Activated CD8-positive, alpha-beta T cell treated with anti-CD3 and anti-CD28 coated beads, Interleukin-2, amount 10 ng/mL, durations not matched to agents 7 days and 5 days (primary cell): ENCODE results near the gene HMGB1. TPM values are rescaled to one million over a fixed set of nuclear protein-coding genes. Genes with fewer than 3 reads are reported as not detected.
"Not testable (repeated sequence)": the region's sequence is repeated elsewhere in the genome, so short reads cannot be mapped to it uniquely, and the experiment has no call there.

Source experiments
- ATAC-seq: fragments of 150-1000 bp; cut with Tn5 transposase; one replicate; pipeline ENCODE4 v1.10.0; 2021; ENCODE audit warnings: moderate library complexity
- CTCF ChIA-PET: fragments of 350-600 bp; sonication (Branson Sonifier 250); formaldehyde crosslinking; loops from one replicate; lab custom pipeline; 2021; ENCODE audit warnings: antibody characterized with exemption; lab: Charles Lee
- POLR2A ChIA-PET: fragments of 350-600 bp; sonication (Branson Sonifier 250); formaldehyde crosslinking; loops from one replicate; lab custom pipeline; 2021; ENCODE audit warnings: antibody characterized with exemption; lab: Charles Lee
- DNase-seq: peaks from one replicate; pipeline ENCODE4 v3.0.0-alpha.2; 2020
- H3K27ac Mint-ChIP-seq: one replicate; pipeline ENCODE4 v1.8.0; 2021; ENCODE audit warnings: mild to moderate bottlenecking, mixed read lengths
- H3K27me3 Mint-ChIP-seq: one replicate; pipeline ENCODE4 v1.8.0; 2021; ENCODE audit warnings: low read depth, mixed read lengths
- H3K36me3 Mint-ChIP-seq: one replicate; pipeline ENCODE4 v1.8.0; 2021; ENCODE audit warnings: low read depth, mixed read lengths
- H3K4me1 Mint-ChIP-seq: one replicate; pipeline ENCODE4 v1.8.0; 2021; ENCODE audit warnings: low read depth, mixed read lengths
- H3K4me3 Mint-ChIP-seq: one replicate; pipeline ENCODE4 v1.8.0; 2021; ENCODE audit warnings: mild to moderate bottlenecking, mixed read lengths
- H3K9me3 Mint-ChIP-seq: one replicate; pipeline ENCODE4 v1.8.0; 2022; ENCODE audit warnings: mixed read lengths; ENCODE audit not compliant: insufficient read depth
- total RNA-seq, 2 experiments: library from RNA; stranded (reverse); gene quantifications; one replicate each; pipeline ENCODE4 v1.2.3, GENCODE V29; 2021

Gene HMGB1
- total RNA-seq, 2 experiments from 2014 or later, result 650 to 662 TPM

DNA sequence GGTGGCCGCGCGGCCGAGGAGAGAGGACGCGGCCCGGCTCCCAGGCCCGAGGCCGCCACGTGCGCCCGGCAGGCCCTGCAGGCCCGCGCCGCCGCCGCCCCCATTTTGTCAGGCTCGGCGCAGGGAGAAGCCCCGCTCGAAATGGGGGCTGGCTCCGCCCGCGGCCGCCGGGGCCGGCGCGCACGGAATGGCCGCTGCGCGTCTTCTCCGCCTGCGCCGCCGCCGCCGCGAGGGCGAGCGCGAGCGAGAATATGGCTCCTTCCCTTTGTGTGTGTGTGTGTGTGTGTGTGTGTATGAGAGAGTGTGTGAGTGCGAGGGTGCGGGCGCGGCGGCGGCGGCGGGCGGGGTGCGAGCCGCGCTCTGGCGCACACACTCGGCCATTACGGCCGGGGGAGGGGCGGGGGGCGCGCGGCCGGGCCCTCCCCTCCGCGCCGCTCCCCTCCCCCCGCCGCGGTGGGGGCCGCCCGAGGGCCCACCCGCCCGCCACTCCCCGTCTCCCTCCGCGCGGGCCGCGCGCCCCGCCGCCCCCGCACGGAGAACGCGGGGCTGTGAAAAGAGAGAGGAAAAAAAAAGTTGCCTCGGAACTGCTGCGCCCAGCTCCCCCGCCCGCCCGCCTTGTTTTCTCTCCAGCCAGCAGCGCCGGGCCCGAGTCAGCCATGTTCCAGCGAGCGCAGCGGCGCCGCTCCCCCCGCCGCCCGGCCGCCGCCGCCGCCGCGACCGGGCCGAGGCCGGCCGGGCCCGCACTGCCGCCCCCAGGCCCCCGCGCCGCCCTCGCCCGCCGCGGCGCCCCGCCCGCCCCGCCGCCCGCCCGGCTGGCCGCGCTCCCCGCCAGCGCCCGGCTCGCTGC, 1.0 kb downstream of the HMGB1 start:
- peak; percentile 37 for ATAC-seq
- Mint-ChIP-seq H3K27ac (peak overlapping the region; percentile 98), H3K4me3 (peak overlapping the region; percentile 87), H3K9me3 (no peaks in the 10 kb centered on the region), H3K27me3 (no peaks in the 10 kb centered on the region), H3K4me1 (peaks cover 28% of the 10 kb centered on the region), H3K36me3 (peaks cover 33% of the 10 kb centered on the region)
- ChIA-PET CTCF (no interaction called here), POLR2A (interaction anchor here (0.6 to 3.5 kb wide), 12 partner anchors 35 to 332 kb away, joined by 3 to 57 read pairs (median 3); partner anchors contain the start of gene USPL1)
- peak; percentile 77 for DNase-seq

GRCh38 chr13:30463787-30464495, 1.8 kb downstream of the HMGB1 start:
- peak; percentile 83 for DNase-seq
- Mint-ChIP-seq H3K36me3 (peaks cover 38% of the 10 kb centered on the region), H3K9me3 (no peaks in the 10 kb centered on the region), H3K27ac (peak overlapping the region; percentile 93), H3K4me3 (peak overlapping the region; percentile 87), H3K27me3 (no peaks in the 10 kb centered on the region), H3K4me1 (peaks cover 33% of the 10 kb centered on the region)
- peak; percentile 21 for ATAC-seq
- ChIA-PET POLR2A (interaction anchor here (0.6 to 2.9 kb wide), 7 partner anchors 34 to 153 kb away, joined by 3 to 20 read pairs (median 4); partner anchors contain the start of gene USPL1), CTCF (no interaction called here)

- Mint-ChIP-seq H3K4me1 (peaks cover 25% of the 10 kb centered on the region), H3K27ac (peak overlapping the region; percentile 57), H3K36me3 (peaks cover 52% of the 10 kb centered on the region)
- POLR2A ChIA-PET, result interaction anchor here (1.4 to 1.7 kb wide), 3 partner anchors 87 to 157 kb away, joined by 5 to 9 read pairs (median 6); partner anchors contain the start of gene USPL1
- not testable (repeated sequence) for ATAC-seq, H3K4me3 Mint-ChIP-seq, H3K9me3 Mint-ChIP-seq, H3K27me3 Mint-ChIP-seq, DNase-seq
- CTCF ChIA-PET, result interaction anchor here (0.7 to 2.0 kb wide), 13 partner anchors 70 to 349 kb away, joined by 3 to 12 read pairs (median 3); no protein-coding TSS in a partner anchor
These were observed 4.3 kb downstream of the HMGB1 start for GRCh38 chr13:30461279-30462066.

- Mint-ChIP-seq H3K4me1 (peaks cover 16% of the 10 kb centered on the region), H3K4me3 (no peak overlapping the region), H3K9me3 (no peaks in the 10 kb centered on the region), H3K27me3 (no peaks in the 10 kb centered on the region), H3K27ac (peak overlapping the region; percentile 18), H3K36me3 (peaks cover 34% of the 10 kb centered on the region)
- no peak for ATAC-seq
- ChIA-PET POLR2A (no interaction called here), CTCF (interaction anchor here (1.6 kb wide), 1 partner anchor 325 kb away, joined by 5 read pairs; no protein-coding TSS in a partner anchor)
- peak; percentile 6 for DNase-seq
These were observed 8.3 kb downstream of the HMGB1 start for GRCh38 chr13:30457306-30457891.

GRCh38 chr13:30456290-30456689, 9.4 kb downstream of the HMGB1 start:
- POLR2A ChIA-PET, result interaction anchor here (0.8 kb wide), 1 partner anchor 9 kb away, joined by 4 read pairs; the partner anchor contains the start of gene HMGB1
- no peaks in the 10 kb centered on the region for H3K9me3 Mint-ChIP-seq

DNA sequence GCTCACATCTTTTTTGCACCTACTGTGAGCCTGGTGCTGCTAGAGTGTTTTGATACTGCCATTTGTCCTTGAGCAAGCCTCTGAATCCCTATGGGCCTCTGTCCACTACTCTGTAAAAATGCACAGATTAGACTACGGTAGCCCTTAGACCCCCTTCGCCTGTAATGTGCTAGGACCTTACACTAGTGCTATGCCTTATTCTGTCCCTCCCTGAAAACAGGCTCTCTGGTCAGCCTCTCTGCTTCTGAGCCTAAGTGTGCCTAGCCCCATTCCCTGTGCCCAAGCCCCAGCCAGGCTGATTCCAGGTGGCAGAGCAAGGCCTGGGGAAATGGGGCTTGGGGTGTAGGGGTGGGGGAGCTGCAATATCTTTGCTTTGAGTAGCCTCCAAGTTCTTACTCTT, 10.7 kb downstream of the HMGB1 start:
- POLR2A ChIA-PET, result interaction anchor here (0.5 to 0.6 kb wide), 3 partner anchors 11 to 276 kb away, joined by 3 read pairs; partner anchors contain the start of gene HMGB1
- Mint-ChIP-seq H3K4me3 (no peak overlapping the region), H3K36me3 (peaks cover 22% of the 10 kb centered on the region), H3K9me3 (no peaks in the 10 kb centered on the region), H3K27ac (no peak overlapping the region), H3K27me3 (no peaks in the 10 kb centered on the region), H3K4me1 (peaks cover 5% of the 10 kb centered on the region)
- CTCF ChIA-PET, result interaction anchor here (1.0 to 1.9 kb wide), 4 partner anchors 13 to 323 kb away, joined by 3 to 7 read pairs (median 4); no protein-coding TSS in a partner anchor
- ATAC-seq (peak; percentile 35), DNase-seq (no peak)

More at GRCh38 chr13:30456290-30456689, 9.4 kb downstream of the HMGB1 start:
- H3K36me3 Mint-ChIP-seq, result peaks cover 25% of the 10 kb centered on the region
- CTCF ChIA-PET, result interaction anchor here (1.0 to 1.9 kb wide), 4 partner anchors 14 to 324 kb away, joined by 3 to 7 read pairs (median 5); no protein-coding TSS in a partner anchor
- ATAC-seq (peak; percentile 17), DNase-seq (peak; percentile 8)
- peaks cover 7% of the 10 kb centered on the region for H3K4me1 Mint-ChIP-seq
- no peak overlapping the region for H3K4me3 Mint-ChIP-seq
- no peak overlapping the region for H3K27ac Mint-ChIP-seq
- H3K27me3 Mint-ChIP-seq, result no peaks in the 10 kb centered on the region

DNA sequence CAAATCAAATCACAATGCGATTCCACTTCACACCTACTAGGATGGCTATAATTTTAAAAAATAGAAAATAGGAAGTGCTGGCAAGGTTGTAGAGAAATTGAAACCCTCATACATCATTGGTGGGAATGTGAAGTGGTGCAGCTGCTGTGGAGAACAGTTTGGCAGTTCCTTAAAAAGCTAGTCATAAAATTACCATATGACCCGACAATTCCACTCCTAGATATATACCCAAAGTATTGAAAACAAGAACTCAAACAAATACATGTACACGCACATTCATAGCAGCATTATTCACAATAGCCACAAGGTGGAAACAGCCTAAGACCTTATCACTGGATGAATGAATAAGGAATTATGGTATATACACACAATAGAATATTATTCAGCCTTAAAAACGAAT, 12.0 kb downstream of the HMGB1 start:
- ChIA-PET CTCF (interaction anchor here (0.8 to 1.2 kb wide), 3 partner anchors 12 to 65 kb away, joined by 3 to 4 read pairs (median 3); no protein-coding TSS in a partner anchor), POLR2A (no interaction called here)
- no peaks in the 10 kb centered on the region for H3K27me3 Mint-ChIP-seq
- no peak overlapping the region for H3K4me3 Mint-ChIP-seq
- H3K9me3 Mint-ChIP-seq, result no peaks in the 10 kb centered on the region
- no peaks in the 10 kb centered on the region for H3K4me1 Mint-ChIP-seq
- H3K36me3 Mint-ChIP-seq, result peaks cover 13% of the 10 kb centered on the region
- no peak overlapping the region for H3K27ac Mint-ChIP-seq
- DNase-seq (no peak), ATAC-seq (no peak)

DNA sequence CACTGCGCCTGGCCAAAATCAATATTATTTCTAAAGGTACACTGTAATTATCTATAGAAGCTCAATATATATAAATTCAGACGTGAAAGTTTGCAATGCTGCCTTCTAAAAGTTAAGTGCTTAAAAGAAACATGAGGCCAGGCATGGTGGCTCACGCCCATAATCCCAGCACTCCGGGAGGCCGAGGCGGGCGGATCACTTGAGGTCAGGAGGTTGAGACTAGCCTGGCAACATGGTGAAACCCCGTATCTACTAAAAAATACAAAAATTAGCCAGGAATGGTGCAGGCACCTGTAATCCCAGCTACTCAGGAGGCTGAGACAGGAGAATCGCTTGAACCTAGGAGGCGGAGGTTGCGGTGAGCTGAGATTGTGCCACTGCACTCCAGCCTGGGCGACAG, 14.3 kb downstream of the HMGB1 start:
- ATAC-seq, H3K36me3 Mint-ChIP-seq, H3K4me3 Mint-ChIP-seq, H3K27ac Mint-ChIP-seq, POLR2A ChIA-PET, H3K9me3 Mint-ChIP-seq, H3K27me3 Mint-ChIP-seq, H3K4me1 Mint-ChIP-seq: not testable (repeated sequence)
- DNase-seq, result peak; percentile 18
- CTCF ChIA-PET, result interaction anchor here (1.0 kb wide), 1 partner anchor 116 kb away, joined by 3 read pairs; no protein-coding TSS in a partner anchor

DNA sequence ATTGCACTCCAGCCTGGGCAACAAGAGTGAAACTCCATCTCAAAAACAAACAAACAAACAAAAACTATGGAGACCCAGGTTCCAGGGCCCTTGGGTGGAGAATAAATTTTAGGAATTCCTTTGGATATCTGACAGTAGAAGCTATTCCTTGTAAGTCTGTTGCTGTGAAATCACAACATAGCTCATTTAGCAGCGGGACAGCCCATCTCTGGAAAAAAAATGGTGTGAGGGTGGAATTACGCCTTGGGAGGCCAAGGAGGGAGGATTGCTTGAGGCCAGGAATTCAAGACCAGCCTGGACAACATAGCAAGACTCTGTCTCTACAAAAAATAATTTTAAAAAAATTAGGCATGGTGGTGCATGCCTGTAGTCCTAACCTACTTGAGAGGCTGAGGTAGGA, 15.7 kb downstream of the HMGB1 start:
- H3K36me3 Mint-ChIP-seq, result no peaks in the 10 kb centered on the region

DNA sequence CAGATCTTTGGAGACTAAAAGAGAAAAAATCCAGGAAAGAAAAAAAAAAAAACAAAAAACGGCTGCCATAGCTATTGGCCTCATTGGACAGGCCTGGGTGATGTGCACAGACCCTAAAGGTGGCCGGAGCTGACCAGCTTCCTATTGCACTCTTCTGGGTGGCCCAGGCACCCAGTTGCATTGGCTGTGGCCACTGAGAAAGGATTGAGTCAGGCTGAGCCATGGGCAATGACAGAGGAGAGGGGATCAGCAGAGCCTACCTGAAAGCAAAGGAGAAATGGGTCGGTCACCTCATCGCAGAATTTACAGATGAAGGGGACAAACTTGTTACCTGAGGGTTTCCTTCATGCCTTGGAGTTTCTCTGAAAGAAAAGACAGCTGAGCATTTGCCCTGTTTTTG, 17.3 kb downstream of the HMGB1 start:
- no peak for ATAC-seq
- POLR2A ChIA-PET, result no interaction called here

More for the DNA sequence above, 15.7 kb downstream of the HMGB1 start:
- no peak for ATAC-seq
- peaks cover 4% of the 10 kb centered on the region for H3K4me1 Mint-ChIP-seq
- H3K27me3 Mint-ChIP-seq, result peaks cover 9% of the 10 kb centered on the region
- no peak overlapping the region for H3K4me3 Mint-ChIP-seq
- H3K27ac Mint-ChIP-seq, result no peak overlapping the region
- ChIA-PET CTCF (no interaction called here), POLR2A (no interaction called here)
- DNase-seq, result peak; percentile 7
- H3K9me3 Mint-ChIP-seq, result no peaks in the 10 kb centered on the region

More for the DNA sequence above, 17.3 kb downstream of the HMGB1 start:
- Mint-ChIP-seq H3K9me3 (no peaks in the 10 kb centered on the region), H3K27ac (no peak overlapping the region), H3K4me1 (peaks cover 4% of the 10 kb centered on the region), H3K27me3 (peaks cover 10% of the 10 kb centered on the region), H3K36me3 (no peaks in the 10 kb centered on the region), H3K4me3 (no peak overlapping the region)
- CTCF ChIA-PET, result no interaction called here
- no peak for DNase-seq
